DOHH2 (cell line): Measurements from ENCODE around the gene FRK.

Experiments
- H3F3A ChIP-seq: fragments of 200-600 bp; sonication (generic), shearing (Covaris generic); 2 replicates; pipeline ENCODE4 v1.6.0; 2016; ENCODE audit warnings: antibody characterized with exemption, mild to moderate bottlenecking; ENCODE audit not compliant: control insufficient read depth, insufficient read depth
- H3K27ac ChIP-seq: fragments of 200-600 bp; sonication (generic); 2 replicates; pipeline ENCODE4 v1.5.1; 2014; ENCODE audit warnings: low read depth, mild to moderate bottlenecking, low read length, moderate library complexity
- H3K27me3 ChIP-seq: fragments of 200-600 bp; sonication (generic); 2 replicates; pipeline ENCODE4 v1.6.1; 2014; ENCODE audit warnings: mild to moderate bottlenecking, low read length, mixed read lengths; ENCODE audit not compliant: control insufficient read depth
- H3K36me3 ChIP-seq: fragments of 200-600 bp; sonication (generic); 2 replicates; pipeline ENCODE4 v1.6.1; 2014; ENCODE audit warnings: mild to moderate bottlenecking, low read length, moderate library complexity, mixed read lengths; ENCODE audit not compliant: control insufficient read depth
- H3K4me1 ChIP-seq: fragments of 200-600 bp; sonication (generic); 2 replicates; pipeline ENCODE4 v1.6.1; 2014; ENCODE audit warnings: mild to moderate bottlenecking, low read length, mixed read lengths; ENCODE audit not compliant: control insufficient read depth
- H3K4me2 ChIP-seq: fragments of 200-600 bp; sonication (generic); 2 replicates; pipeline ENCODE4 v1.6.0; 2014; ENCODE audit warnings: mild to moderate bottlenecking, low read length, moderate library complexity
- H3K4me3 ChIP-seq: fragments of 200-600 bp; sonication (generic); 2 replicates; pipeline ENCODE4 v1.5.1; 2014; ENCODE audit warnings: mild to moderate bottlenecking, low read length, mixed read lengths
- H3K79me2 ChIP-seq: fragments of 200-600 bp; sonication (generic); 2 replicates; pipeline ENCODE4 v1.6.1; 2014; ENCODE audit warnings: mild to moderate bottlenecking, low read length, mixed read lengths; ENCODE audit not compliant: control insufficient read depth
- H3K9me2 ChIP-seq: fragments of 200-600 bp; sonication (generic); replicated peaks from 2 replicates; pipeline ENCODE4 v1.6.1; 2014; ENCODE audit warnings: mild to moderate bottlenecking, low read length, mixed read lengths; ENCODE audit not compliant: control insufficient read depth
- H3K9me3 ChIP-seq: fragments of 200-600 bp; sonication (generic); 2 replicates; pipeline ENCODE4 v1.6.1; 2014; ENCODE audit warnings: antibody characterized with exemption, low read length, mixed read lengths; ENCODE audit not compliant: control insufficient read depth, insufficient read depth
- H4K20me1 ChIP-seq: fragments of 200-600 bp; sonication (generic); 2 replicates; pipeline ENCODE4 v1.6.0; 2014; ENCODE audit warnings: low read depth, mild to moderate bottlenecking, antibody characterized with exemption, low read length, moderate library complexity; ENCODE audit not compliant: control insufficient read depth, insufficient read depth
- CTCF ChIP-seq: fragments of 200-600 bp; sonication (generic); IDR thresholded peaks from one replicate; pipeline ENCODE4 v1.5.1; 2014; ENCODE audit warnings: antibody characterized with exemption, mild to moderate bottlenecking, low read depth, low read length; ENCODE audit not compliant: poor library complexity, severe bottlenecking
- EZH2phosphoT487 ChIP-seq: fragments of 200-600 bp; sonication (generic); IDR thresholded peaks from 2 replicates; pipeline ENCODE4 v1.6.1; 2017; ENCODE audit warnings: borderline replicate concordance, mild to moderate bottlenecking, antibody characterized with exemption, low read length, moderate library complexity, mixed read lengths

The FRK gene

GRCh38 chr6:116072368-116072767, 11.7 kb upstream of the FRK start:
- Histone ChIP-seq H3K79me2 (no peaks in the 10 kb centered on the region), H3K4me2 (no peak overlapping the region), H3K36me3 (no peaks in the 10 kb centered on the region), H3K27ac (no peak overlapping the region), H3F3A (no peaks in the 10 kb centered on the region), H3K4me1 (peaks cover 4% of the 10 kb centered on the region), H4K20me1 (no peaks in the 10 kb centered on the region), H3K4me3 (no peak overlapping the region), H3K9me2 (no peaks in the 10 kb centered on the region), H3K9me3 (no peaks in the 10 kb centered on the region), H3K27me3 (no peaks in the 10 kb centered on the region)
- TF ChIP-seq EZH2phosphoT487: no peak

DNA sequence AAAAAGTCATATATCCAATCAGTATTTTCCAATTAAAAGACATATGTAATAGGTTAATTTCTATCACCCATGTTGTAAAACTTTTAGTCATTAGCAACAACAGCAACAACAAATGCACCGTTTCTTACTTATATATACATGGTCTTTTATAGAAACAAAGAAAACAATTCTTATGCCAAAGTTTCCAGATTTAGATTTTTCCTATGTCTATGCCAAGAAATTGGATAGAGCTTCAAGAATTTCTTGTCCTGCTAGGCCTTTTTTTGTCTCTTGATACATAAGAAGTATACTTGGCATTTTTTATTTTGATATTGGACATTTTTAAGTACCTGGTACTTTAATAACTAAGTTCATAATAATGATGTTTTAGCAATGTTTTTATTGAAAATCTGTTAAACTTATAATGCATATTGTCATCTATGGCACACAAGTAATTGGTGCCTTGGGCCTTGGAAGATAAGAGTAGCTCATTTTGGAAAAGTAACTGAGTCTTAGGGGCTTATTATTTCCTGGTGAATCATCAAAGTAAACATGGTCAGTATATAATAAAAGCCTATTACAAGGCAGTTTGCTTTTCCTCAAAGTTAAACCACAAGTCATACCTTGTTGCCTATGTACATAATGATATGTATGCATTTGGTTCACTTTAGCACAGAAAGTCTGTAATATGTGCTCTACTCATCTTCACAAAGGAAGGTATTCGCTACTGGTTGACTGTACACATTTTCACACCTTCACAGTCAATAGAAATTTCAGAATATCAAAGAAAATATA, 10.1 kb upstream of the FRK start:
- no peaks in the 10 kb centered on the region for H3K79me2 ChIP-seq
- no peaks in the 10 kb centered on the region for H3K36me3 ChIP-seq
- H3K27ac ChIP-seq: no peak overlapping the region
- no peaks in the 10 kb centered on the region for H3F3A ChIP-seq
- no peak overlapping the region for H3K4me3 ChIP-seq
- no peaks in the 10 kb centered on the region for H4K20me1 ChIP-seq
- peaks cover 4% of the 10 kb centered on the region for H3K4me1 ChIP-seq
- no peak for TF ChIP-seq CTCF
- no peak for TF ChIP-seq EZH2phosphoT487
- H3K9me3 ChIP-seq: no peaks in the 10 kb centered on the region
- H3K4me2 ChIP-seq: no peak overlapping the region
- H3K27me3 ChIP-seq: no peaks in the 10 kb centered on the region
- no peaks in the 10 kb centered on the region for H3K9me2 ChIP-seq

- H3K4me2 ChIP-seq: no peak overlapping the region
- no peaks in the 10 kb centered on the region for H3K9me2 ChIP-seq
- no peak for TF ChIP-seq EZH2phosphoT487
- no peak for TF ChIP-seq CTCF
- no peaks in the 10 kb centered on the region for H3K36me3 ChIP-seq
- H3K4me3 ChIP-seq: no peak overlapping the region
- H3K9me3 ChIP-seq: no peaks in the 10 kb centered on the region
- no peak overlapping the region for H3K27ac ChIP-seq
- no peaks in the 10 kb centered on the region for H3F3A ChIP-seq
- peaks cover 4% of the 10 kb centered on the region for H3K4me1 ChIP-seq
- H3K27me3 ChIP-seq: no peaks in the 10 kb centered on the region
- H3K79me2 ChIP-seq: no peaks in the 10 kb centered on the region
- H4K20me1 ChIP-seq: no peaks in the 10 kb centered on the region
Measured at GRCh38 chr6:116070101-116070500, 9.4 kb upstream of the FRK start.

- no peaks in the 10 kb centered on the region for H3K36me3 ChIP-seq
- no peaks in the 10 kb centered on the region for H3K9me3 ChIP-seq
- H3K4me3 ChIP-seq: no peak overlapping the region
- H3F3A ChIP-seq: no peaks in the 10 kb centered on the region
- H4K20me1 ChIP-seq: no peaks in the 10 kb centered on the region
- H3K79me2 ChIP-seq: no peaks in the 10 kb centered on the region
- H3K27me3 ChIP-seq: peaks cover 6% of the 10 kb centered on the region
- H3K9me2 ChIP-seq: no peaks in the 10 kb centered on the region
- TF ChIP-seq EZH2phosphoT487: no peak
- TF ChIP-seq CTCF: no peak
- H3K27ac ChIP-seq: no peak overlapping the region
- no peaks in the 10 kb centered on the region for H3K4me1 ChIP-seq
- no peak overlapping the region for H3K4me2 ChIP-seq
Measured at GRCh38 chr6:116066789-116067188, 6.1 kb upstream of the FRK start.
